DMS114 treated with DMSO at 0.1 percent for 48 hours (cell line): ENCODE data around the gene EFL1.

Experiments
- DNase-seq: peaks from one replicate; lab custom pipeline; 2025; ENCODE audit not compliant: unreplicated experiment; lab: John Stamatoyannopoulos, UW

EFL1 gene

GRCh38 chr15:82127581-82127980, 135.0 kb downstream of the EFL1 start:
- no peak for DNase-seq

- no peak for DNase-seq
These were observed 136.2 kb downstream of the EFL1 start for GRCh38 chr15:82126346-82126745.

GRCh38 chr15:82124331-82125263, 137.9 kb downstream of the EFL1 start:
- DNase-seq = no peak

GRCh38 chr15:82122746-82123400, 139.7 kb downstream of the EFL1 start:
- no peak for DNase-seq

GRCh38 chr15:82118040-82118439, 144.5 kb downstream of the EFL1 start:
- DNase-seq = no peak

- DNase-seq = no peak
These were observed 145.2 kb downstream of the EFL1 start for GRCh38 chr15:82117296-82117695.

- no peak for DNase-seq
These were observed 147.9 kb downstream of the EFL1 start for GRCh38 chr15:82114660-82115059.

GRCh38 chr15:82113106-82113715, 149.3 kb downstream of the EFL1 start:
- DNase-seq = no peak

GRCh38 chr15:82111918-82112317, 150.6 kb downstream of the EFL1 start:
- DNase-seq = no peak

GRCh38 chr15:82110144-82110543, 152.4 kb downstream of the EFL1 start:
- DNase-seq = no peak

GRCh38 chr15:82108489-82109078, 153.9 kb downstream of the EFL1 start:
- DNase-seq = peak; percentile 9

GRCh38 chr15:82106679-82107078, 155.9 kb downstream of the EFL1 start:
- no peak for DNase-seq

- DNase-seq = no peak
These were observed 156.9 kb downstream of the EFL1 start for GRCh38 chr15:82105451-82106215.

- no peak for DNase-seq
These were observed 159.1 kb downstream of the EFL1 start for GRCh38 chr15:82103468-82103867.

- no peak for DNase-seq
These were observed 162.2 kb downstream of the EFL1 start for GRCh38 chr15:82100111-82100929.

GRCh38 chr15:82098674-82099073, 163.9 kb downstream of the EFL1 start:
- DNase-seq = no peak

GRCh38 chr15:82095803-82096202, 166.7 kb downstream of the EFL1 start:
- DNase-seq = no peak

- no peak for DNase-seq
These were observed 168.7 kb downstream of the EFL1 start for GRCh38 chr15:82093774-82094211.

- DNase-seq = no peak
These were observed 169.2 kb downstream of the EFL1 start for GRCh38 chr15:82093325-82093724.

GRCh38 chr15:82091636-82092140, 170.8 kb downstream of the EFL1 start:
- no peak for DNase-seq
